AG04449 (cell line): ENCODE data around the gene TEX26.

ENCODE experiments used
- CTCF ChIA-PET: fragments of 350-600 bp; formaldehyde crosslinking; extraction: SDS; loops from one replicate; lab custom pipeline; 2021; ENCODE audit warnings: antibody characterized with exemption; lab: Yijun Ruan, JAX
- POLR2A ChIA-PET: fragments of 400-600, 350-600 bp; formaldehyde crosslinking; extraction: SDS; loops from one replicate; lab custom pipeline; 2020; ENCODE audit warnings: antibody characterized with exemption, inconsistent platforms; lab: Yijun Ruan, JAX
- DNase-seq: peaks from one replicate; pipeline ENCODE4 v3.0.0-alpha.2; 2010; ENCODE audit warnings: low read depth, low spot score
- H3K4me3 ChIP-seq: 2 replicates; pipeline ENCODE4 v1.5.1; 2011; ENCODE audit warnings: low read depth, mild to moderate bottlenecking, control low read depth, low read length
- TF ChIP-seq, protein P1 (sequence below): IDR thresholded peaks from one replicate; pipeline ENCODE4 v1.5.1; 2011; ENCODE audit warnings: mild to moderate bottlenecking, moderate library complexity, low read length, control low read depth, inconsistent platforms; ENCODE audit not compliant: insufficient read depth; ENCODE audit errors: missing control alignments

The TEX26 gene

GRCh38 chr13:30966101-30966500, 33.6 kb downstream of the TEX26 start:
- CTCF ChIA-PET, result interaction anchor here (0.7 to 2.4 kb wide), 4 partner anchors 13 to 78 kb away, joined by 3 to 8 read pairs (median 3); no protein-coding TSS in a partner anchor
- POLR2A ChIA-PET, result interaction anchor here (0.7 kb wide), 1 partner anchor 1278 kb away, joined by 3 read pairs; no protein-coding TSS in a partner anchor
- H3K4me3 ChIP-seq, result no peak overlapping the region
- no peak for DNase-seq
- TF ChIP-seq, protein P1, sequence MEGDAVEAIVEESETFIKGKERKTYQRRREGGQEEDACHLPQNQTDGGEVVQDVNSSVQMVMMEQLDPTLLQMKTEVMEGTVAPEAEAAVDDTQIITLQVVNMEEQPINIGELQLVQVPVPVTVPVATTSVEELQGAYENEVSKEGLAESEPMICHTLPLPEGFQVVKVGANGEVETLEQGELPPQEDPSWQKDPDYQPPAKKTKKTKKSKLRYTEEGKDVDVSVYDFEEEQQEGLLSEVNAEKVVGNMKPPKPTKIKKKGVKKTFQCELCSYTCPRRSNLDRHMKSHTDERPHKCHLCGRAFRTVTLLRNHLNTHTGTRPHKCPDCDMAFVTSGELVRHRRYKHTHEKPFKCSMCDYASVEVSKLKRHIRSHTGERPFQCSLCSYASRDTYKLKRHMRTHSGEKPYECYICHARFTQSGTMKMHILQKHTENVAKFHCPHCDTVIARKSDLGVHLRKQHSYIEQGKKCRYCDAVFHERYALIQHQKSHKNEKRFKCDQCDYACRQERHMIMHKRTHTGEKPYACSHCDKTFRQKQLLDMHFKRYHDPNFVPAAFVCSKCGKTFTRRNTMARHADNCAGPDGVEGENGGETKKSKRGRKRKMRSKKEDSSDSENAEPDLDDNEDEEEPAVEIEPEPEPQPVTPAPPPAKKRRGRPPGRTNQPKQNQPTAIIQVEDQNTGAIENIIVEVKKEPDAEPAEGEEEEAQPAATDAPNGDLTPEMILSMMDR, result no peak

GRCh38 chr13:30968846-30969245, 36.4 kb downstream of the TEX26 start:
- ChIA-PET POLR2A (interaction anchor here (0.8 kb wide), 1 partner anchor 10 kb away, joined by 4 read pairs; no protein-coding TSS in a partner anchor), CTCF (interaction anchor here (0.8 to 3.5 kb wide), 4 partner anchors 10 to 76 kb away, joined by 3 to 30 read pairs (median 3); partner anchors contain the start of gene TEX26)
- no peak for DNase-seq
- TF ChIP-seq, protein P1, result no peak
- no peak overlapping the region for H3K4me3 ChIP-seq

DNA sequence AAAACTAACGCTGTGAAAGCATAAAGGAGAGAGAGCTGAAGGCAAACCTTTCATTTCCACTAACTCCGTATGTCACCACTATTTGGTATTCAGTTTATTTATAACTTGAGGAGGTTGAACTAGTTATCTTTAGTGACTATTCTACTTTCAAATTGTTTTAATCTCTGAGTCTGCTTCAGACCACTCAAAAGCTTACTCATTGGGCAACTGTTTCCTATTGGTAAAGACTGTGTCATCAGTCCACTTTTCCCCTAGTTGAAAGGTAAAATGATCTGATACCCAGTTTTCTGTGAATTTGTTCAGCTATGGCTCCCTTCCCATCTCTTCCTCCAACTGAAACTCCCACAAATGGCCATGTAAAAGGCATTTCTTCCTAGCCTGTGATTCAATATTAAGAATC, 39.1 kb downstream of the TEX26 start:
- TF ChIP-seq, protein P1, result no peak
- POLR2A ChIA-PET, result no interaction called here
- no peak overlapping the region for H3K4me3 ChIP-seq
- no peak for DNase-seq
- CTCF ChIA-PET, result interaction anchor here (0.8 to 3.5 kb wide), 3 partner anchors 8 to 73 kb away, joined by 3 to 30 read pairs (median 4); no protein-coding TSS in a partner anchor

DNA sequence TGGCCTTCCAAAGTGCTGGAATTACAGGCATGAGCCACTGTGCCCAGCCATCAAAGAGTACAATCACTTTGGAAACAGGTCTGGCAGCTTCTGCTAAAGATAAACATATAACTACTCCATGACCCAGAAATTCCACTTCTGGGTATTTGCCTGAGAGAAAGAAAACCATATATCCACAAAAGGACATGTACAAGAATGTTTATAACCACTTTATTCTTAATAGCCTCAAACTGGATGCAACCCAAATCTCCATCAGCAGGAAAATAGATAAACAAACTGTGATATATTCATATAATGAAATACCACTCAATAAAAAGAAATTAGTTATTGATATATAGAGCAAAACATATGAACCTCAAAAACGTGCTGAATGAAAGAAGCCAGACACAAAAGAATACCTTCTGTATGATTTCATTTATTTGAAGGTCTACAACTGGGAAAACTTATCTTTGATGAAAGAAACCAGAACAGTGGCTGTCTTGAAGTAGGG, 40.5 kb downstream of the TEX26 start:
- DNase-seq, result no peak
- ChIA-PET POLR2A (no interaction called here), CTCF (no interaction called here)
- TF ChIP-seq, protein P1, result no peak
- H3K4me3 ChIP-seq, result no peak overlapping the region

DNA sequence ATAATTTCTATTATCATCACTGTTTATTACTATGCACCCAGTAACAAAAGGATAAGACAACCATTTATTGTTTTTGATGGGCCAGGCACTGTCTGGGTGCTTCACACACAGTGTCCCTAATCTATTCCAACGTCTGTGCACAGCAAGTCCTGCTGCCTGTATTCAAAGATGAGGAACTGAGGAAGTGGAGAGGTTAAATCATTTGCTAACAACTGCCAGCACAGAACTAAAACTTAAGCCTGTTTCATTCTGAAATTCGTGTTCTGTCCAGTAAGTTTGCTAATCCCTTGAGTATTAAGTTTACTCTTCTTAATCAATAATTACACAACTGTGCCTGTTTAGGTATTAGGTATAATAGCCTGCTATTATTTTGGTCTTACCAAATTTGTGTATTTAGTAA, 41.9 kb downstream of the TEX26 start:
- CTCF ChIA-PET, result interaction anchor here (2.3 kb wide), 1 partner anchor 70 kb away, joined by 6 read pairs; no protein-coding TSS in a partner anchor
- no peak overlapping the region for H3K4me3 ChIP-seq
- POLR2A ChIA-PET, result no interaction called here
- TF ChIP-seq, protein P1, result no peak
- DNase-seq, result no peak

DNA sequence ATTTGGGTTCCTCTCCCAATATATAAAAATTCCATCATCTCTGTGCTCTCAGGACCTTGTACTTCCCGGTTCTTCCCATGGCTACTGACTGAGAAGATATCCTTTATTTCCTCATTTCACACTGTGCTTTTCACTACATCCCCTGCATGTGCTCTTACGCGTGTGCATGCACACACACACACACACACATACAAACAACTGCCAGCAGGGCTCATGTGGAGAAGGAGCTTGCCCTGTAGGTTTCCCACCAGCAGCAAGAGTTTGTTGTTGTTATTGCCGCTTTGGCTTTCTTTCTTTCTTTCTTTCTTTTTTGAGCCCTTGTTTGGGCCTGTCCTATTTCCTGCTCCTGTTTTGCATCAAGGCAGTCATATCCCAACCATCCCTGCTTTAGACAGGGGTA, 43.6 kb downstream of the TEX26 start:
- ChIA-PET CTCF (interaction anchor here (0.7 to 2.3 kb wide), 2 partner anchors 62 to 69 kb away, joined by 3 to 6 read pairs; no protein-coding TSS in a partner anchor), POLR2A (no interaction called here)
- DNase-seq, result no peak
- TF ChIP-seq, protein P1, result no peak
- H3K4me3 ChIP-seq, result no peak overlapping the region
